Activated T-cell treated with anti-CD3 and anti-CD28 coated beads, Interleukin-2, amount 50 U/mL, for 24 hours (primary cell): ENCODE data around the gene MRPS31.
A peak's percentile ranks its signal among the peaks of the same experiment; 100 is the strongest.
"Not testable (repeated sequence)": the region's sequence is repeated elsewhere in the genome, so short reads cannot be mapped to it uniquely, and the experiment has no call there.

Source experiments
- DNase-seq: peaks from one replicate; pipeline ENCODE4 v3.0.0-alpha.2; 2020
- H3K27ac Mint-ChIP-seq: 2 replicates; pipeline ENCODE4 v1.8.0; 2020; ENCODE audit warnings: mild to moderate bottlenecking, mixed read lengths
- H3K27me3 Mint-ChIP-seq: 2 replicates; pipeline ENCODE4 v1.8.0; 2020; ENCODE audit warnings: mixed read lengths
- H3K36me3 Mint-ChIP-seq: 2 replicates; pipeline ENCODE4 v1.8.0; 2020; ENCODE audit warnings: low read depth, mixed read lengths
- H3K4me1 Mint-ChIP-seq: 2 replicates; pipeline ENCODE4 v1.8.0; 2020; ENCODE audit warnings: low read depth, mixed read lengths
- H3K4me3 Mint-ChIP-seq: 2 replicates; pipeline ENCODE4 v1.8.0; 2020; ENCODE audit warnings: mild to moderate bottlenecking, moderate library complexity, mixed read lengths
- H3K9me3 Mint-ChIP-seq: 2 replicates; pipeline ENCODE4 v1.8.0; 2020; ENCODE audit warnings: mixed read lengths

MRPS31 gene

GRCh38 chr13:40756042-40756441 is 14.9 kb downstream of the MRPS31 start:
- no peak for DNase-seq
- H3K36me3 Mint-ChIP-seq: peaks cover 83% of the 10 kb centered on the region
- no peaks in the 10 kb centered on the region for H3K27me3 Mint-ChIP-seq
- H3K9me3 Mint-ChIP-seq: no peaks in the 10 kb centered on the region
- no peak overlapping the region for H3K27ac Mint-ChIP-seq
- peaks cover 16% of the 10 kb centered on the region for H3K4me1 Mint-ChIP-seq
- H3K4me3 Mint-ChIP-seq: no peak overlapping the region

- no peak overlapping the region for H3K4me3 Mint-ChIP-seq
- H3K27me3 Mint-ChIP-seq: no peaks in the 10 kb centered on the region
- H3K9me3 Mint-ChIP-seq: no peaks in the 10 kb centered on the region
- peaks cover 14% of the 10 kb centered on the region for H3K4me1 Mint-ChIP-seq
- no peak for DNase-seq
- no peak overlapping the region for H3K27ac Mint-ChIP-seq
- peaks cover 82% of the 10 kb centered on the region for H3K36me3 Mint-ChIP-seq
Observed at GRCh38 chr13:40755082-40755700, 15.8 kb downstream of the MRPS31 start.

DNA sequence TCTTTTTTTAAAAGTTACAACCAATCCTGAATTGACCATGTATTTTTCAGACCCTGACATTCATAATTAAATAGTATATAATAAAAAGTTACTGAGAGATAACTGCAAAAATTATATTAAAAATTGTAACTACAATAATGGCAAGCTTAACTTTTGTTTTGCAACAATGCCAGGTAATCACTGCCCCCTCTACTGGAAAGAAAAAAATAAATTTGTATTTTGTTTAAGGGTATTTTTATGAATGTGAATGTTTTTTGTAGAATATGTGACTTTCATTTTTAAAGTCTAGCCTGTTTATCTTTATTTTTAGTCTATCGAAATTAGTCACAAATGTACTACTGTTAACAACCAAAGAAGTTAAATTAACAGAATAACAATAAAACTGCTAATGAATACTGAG is 21.7 kb downstream of the MRPS31 start:
- H3K4me3 Mint-ChIP-seq: no peak overlapping the region
- peaks cover 7% of the 10 kb centered on the region for H3K4me1 Mint-ChIP-seq
- no peak overlapping the region for H3K27ac Mint-ChIP-seq
- no peaks in the 10 kb centered on the region for H3K9me3 Mint-ChIP-seq
- no peaks in the 10 kb centered on the region for H3K27me3 Mint-ChIP-seq
- DNase-seq: no peak
- peaks cover 77% of the 10 kb centered on the region for H3K36me3 Mint-ChIP-seq

- H3K9me3 Mint-ChIP-seq, H3K4me3 Mint-ChIP-seq, H3K27me3 Mint-ChIP-seq, DNase-seq, H3K27ac Mint-ChIP-seq: not testable (repeated sequence)
- peaks cover 46% of the 10 kb centered on the region for H3K36me3 Mint-ChIP-seq
- peaks cover 26% of the 10 kb centered on the region for H3K4me1 Mint-ChIP-seq
Observed at GRCh38 chr13:40735232-40735548, 35.8 kb downstream of the MRPS31 start.

DNA sequence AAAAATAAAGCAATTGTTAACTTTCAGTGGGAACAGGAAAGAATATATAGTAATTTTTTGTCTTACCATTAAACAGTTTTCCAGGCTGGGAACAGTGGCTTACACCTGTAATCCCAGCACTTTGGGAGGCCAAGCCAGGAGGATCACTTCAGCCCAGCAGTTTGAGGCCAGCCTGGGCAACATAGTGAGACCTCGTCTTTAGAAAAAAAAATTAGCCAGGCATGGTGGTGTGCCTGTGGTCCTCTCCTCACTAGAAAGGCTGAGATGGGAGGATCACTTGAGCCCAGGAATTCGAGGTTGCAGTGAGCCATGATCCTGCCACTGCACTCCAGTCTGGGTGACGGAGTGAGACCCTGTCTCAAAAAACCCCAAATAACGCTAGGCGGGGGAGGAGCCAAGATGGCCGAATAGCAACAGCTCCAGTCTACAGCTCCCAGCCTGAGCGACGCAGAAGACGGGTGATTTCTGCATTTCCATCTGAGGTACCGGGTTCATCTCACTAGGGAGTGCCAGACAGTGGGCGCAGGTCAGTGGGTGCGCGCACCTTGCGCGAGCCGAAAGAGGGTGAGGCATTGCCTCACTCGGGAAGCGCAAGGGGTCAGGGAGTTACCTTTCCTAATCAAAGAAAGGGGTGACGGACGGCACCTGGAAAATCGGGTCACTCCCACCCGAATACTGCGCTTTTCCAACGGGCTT is 36.3 kb downstream of the MRPS31 start:
- H3K4me3 Mint-ChIP-seq, DNase-seq, H3K9me3 Mint-ChIP-seq, H3K27ac Mint-ChIP-seq, H3K27me3 Mint-ChIP-seq: not testable (repeated sequence)
- peaks cover 26% of the 10 kb centered on the region for H3K4me1 Mint-ChIP-seq
- H3K36me3 Mint-ChIP-seq: peaks cover 49% of the 10 kb centered on the region

GRCh38 chr13:40732658-40733057 is 38.3 kb downstream of the MRPS31 start:
- peaks cover 56% of the 10 kb centered on the region for H3K36me3 Mint-ChIP-seq
- no peak overlapping the region for H3K27ac Mint-ChIP-seq
- H3K4me1 Mint-ChIP-seq: peaks cover 26% of the 10 kb centered on the region

DNA sequence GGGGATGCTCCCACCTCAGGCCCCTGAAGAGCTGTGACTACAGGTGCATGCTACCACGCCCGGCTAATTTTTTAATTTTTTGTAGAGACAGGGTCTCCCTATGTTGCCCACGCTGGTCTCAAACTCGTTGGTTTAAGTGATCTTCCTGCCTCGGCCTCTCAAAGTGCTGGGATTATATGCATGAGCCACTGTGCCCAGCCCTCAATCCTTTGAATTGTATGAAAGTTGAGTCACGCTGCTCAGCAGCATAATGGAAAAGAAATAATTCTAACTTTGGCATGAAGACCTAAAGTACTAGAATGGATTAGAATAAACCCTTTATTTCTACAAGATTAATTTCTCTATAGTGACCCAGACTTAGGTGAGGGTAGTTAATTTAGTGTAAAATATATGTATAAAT is 42.4 kb downstream of the MRPS31 start:
- H3K9me3 Mint-ChIP-seq: no peaks in the 10 kb centered on the region
- H3K4me1 Mint-ChIP-seq: peaks cover 10% of the 10 kb centered on the region
- H3K36me3 Mint-ChIP-seq: peaks cover 62% of the 10 kb centered on the region
- no peak overlapping the region for H3K4me3 Mint-ChIP-seq
- H3K27ac Mint-ChIP-seq: no peak overlapping the region
- no peaks in the 10 kb centered on the region for H3K27me3 Mint-ChIP-seq
- DNase-seq: no peak

More at GRCh38 chr13:40732658-40733057, 38.3 kb downstream of the MRPS31 start:
- Mint-ChIP-seq H3K27me3 (no peaks in the 10 kb centered on the region), H3K9me3 (no peaks in the 10 kb centered on the region), H3K4me3 (no peak overlapping the region)
- no peak for DNase-seq

- not testable (repeated sequence) for H3K4me3 Mint-ChIP-seq, H3K9me3 Mint-ChIP-seq, H3K27me3 Mint-ChIP-seq, DNase-seq, H3K4me1 Mint-ChIP-seq, H3K27ac Mint-ChIP-seq
- peaks cover 65% of the 10 kb centered on the region for H3K36me3 Mint-ChIP-seq
Observed at GRCh38 chr13:40714433-40714832, 56.6 kb downstream of the MRPS31 start.

DNA sequence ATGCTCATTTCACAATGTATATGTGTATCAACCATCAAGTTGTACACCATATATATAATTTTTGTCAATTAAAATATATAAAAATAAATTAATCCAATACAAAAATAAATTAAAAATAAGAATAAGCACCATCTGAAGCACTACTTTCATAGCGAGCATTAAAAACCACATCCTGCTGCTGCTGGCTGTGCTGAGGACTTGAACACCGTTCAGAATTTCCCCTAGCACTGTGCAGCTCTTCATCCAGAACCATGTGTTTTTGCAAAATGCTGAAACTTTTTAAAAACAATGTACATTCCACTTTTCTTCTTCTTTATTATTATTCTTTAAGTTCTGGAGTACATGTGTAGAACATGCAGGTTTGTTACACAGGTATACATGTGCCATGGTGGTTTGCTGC is 64.6 kb downstream of the MRPS31 start:
- peaks cover 11% of the 10 kb centered on the region for H3K36me3 Mint-ChIP-seq
- peaks cover 19% of the 10 kb centered on the region for H3K4me1 Mint-ChIP-seq
- no peak for DNase-seq
- no peaks in the 10 kb centered on the region for H3K27me3 Mint-ChIP-seq
- peaks cover 22% of the 10 kb centered on the region for H3K9me3 Mint-ChIP-seq
- H3K27ac Mint-ChIP-seq: peak overlapping the region; percentile 19
- H3K4me3 Mint-ChIP-seq: no peak overlapping the region

DNA sequence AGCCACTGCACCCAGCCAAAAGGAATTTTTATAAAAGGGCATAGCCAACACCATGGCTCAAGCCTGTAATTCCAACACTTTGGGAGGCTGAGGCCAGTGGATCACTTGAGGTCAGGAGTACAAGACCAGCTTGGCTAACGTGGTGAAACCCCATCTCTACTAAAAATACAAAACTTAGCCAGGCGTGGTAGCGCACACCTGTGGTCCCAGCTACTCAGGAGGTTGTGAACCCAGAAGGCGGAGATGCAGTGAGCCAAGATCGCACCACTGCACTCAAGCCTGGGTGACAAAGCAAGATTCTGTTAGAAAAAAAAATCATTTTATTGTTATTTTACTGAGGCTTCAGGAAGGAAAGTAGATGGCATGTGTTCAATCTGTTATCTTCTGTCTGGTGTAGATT is 73.3 kb downstream of the MRPS31 start:
- no peaks in the 10 kb centered on the region for H3K27me3 Mint-ChIP-seq
- H3K27ac Mint-ChIP-seq: no peak overlapping the region
- H3K9me3 Mint-ChIP-seq: no peaks in the 10 kb centered on the region
- H3K4me3 Mint-ChIP-seq: no peak overlapping the region
- DNase-seq: no peak
- no peaks in the 10 kb centered on the region for H3K36me3 Mint-ChIP-seq
- H3K4me1 Mint-ChIP-seq: no peaks in the 10 kb centered on the region

DNA sequence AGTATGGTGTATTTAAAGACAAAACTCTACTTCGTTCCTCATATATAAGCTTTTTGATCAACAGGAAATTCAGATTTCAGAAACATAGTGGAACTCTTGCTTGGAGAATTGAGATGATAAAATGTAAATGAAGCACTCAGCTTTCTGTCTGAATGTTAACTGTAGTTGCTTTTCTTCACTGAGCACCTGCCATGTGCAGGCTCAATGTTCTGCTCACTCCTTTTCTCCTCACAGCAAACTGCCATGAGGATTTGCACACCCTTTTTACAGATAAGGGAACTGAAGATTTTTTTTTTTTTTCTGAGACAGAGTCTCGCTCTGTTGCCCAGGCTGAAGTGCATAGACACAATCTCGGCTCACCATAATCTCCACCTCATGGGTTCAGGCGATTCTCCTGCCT is 76.6 kb downstream of the MRPS31 start:
- no peak for DNase-seq
- no peak overlapping the region for H3K4me3 Mint-ChIP-seq
- H3K27me3 Mint-ChIP-seq: no peaks in the 10 kb centered on the region
- H3K27ac Mint-ChIP-seq: peak overlapping the region; percentile 14
- H3K9me3 Mint-ChIP-seq: no peaks in the 10 kb centered on the region
- H3K36me3 Mint-ChIP-seq: no peaks in the 10 kb centered on the region
- H3K4me1 Mint-ChIP-seq: no peaks in the 10 kb centered on the region

- no peak overlapping the region for H3K4me3 Mint-ChIP-seq
- no peaks in the 10 kb centered on the region for H3K4me1 Mint-ChIP-seq
- DNase-seq: no peak
- no peaks in the 10 kb centered on the region for H3K9me3 Mint-ChIP-seq
- no peak overlapping the region for H3K27ac Mint-ChIP-seq
- no peaks in the 10 kb centered on the region for H3K27me3 Mint-ChIP-seq
- H3K36me3 Mint-ChIP-seq: no peaks in the 10 kb centered on the region
Observed at GRCh38 chr13:40692946-40693345, 78.0 kb downstream of the MRPS31 start.

DNA sequence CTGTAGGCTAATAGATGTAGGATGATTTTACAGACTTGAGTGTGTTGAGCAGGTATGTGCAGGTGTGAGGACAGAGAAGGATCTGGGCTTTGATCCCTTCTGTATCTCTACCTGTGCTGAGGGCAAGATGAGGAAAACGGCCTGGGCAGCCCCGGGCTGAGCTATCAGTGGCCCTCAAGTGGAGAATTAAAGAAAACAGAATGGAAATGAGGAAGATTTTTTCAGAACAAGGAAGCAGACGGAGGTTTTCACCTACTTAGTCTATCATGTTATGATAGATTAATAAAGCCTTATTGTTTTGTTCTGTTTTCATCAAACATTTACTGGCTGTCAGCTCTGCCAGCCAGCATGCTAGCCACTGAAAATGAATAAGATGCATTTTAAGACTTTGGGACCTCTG is 82.2 kb downstream of the MRPS31 start:
- no peaks in the 10 kb centered on the region for H3K9me3 Mint-ChIP-seq
- no peak for DNase-seq
- H3K27ac Mint-ChIP-seq: no peak overlapping the region
- no peak overlapping the region for H3K4me3 Mint-ChIP-seq
- no peaks in the 10 kb centered on the region for H3K27me3 Mint-ChIP-seq
- H3K36me3 Mint-ChIP-seq: no peaks in the 10 kb centered on the region
- H3K4me1 Mint-ChIP-seq: no peaks in the 10 kb centered on the region

DNA sequence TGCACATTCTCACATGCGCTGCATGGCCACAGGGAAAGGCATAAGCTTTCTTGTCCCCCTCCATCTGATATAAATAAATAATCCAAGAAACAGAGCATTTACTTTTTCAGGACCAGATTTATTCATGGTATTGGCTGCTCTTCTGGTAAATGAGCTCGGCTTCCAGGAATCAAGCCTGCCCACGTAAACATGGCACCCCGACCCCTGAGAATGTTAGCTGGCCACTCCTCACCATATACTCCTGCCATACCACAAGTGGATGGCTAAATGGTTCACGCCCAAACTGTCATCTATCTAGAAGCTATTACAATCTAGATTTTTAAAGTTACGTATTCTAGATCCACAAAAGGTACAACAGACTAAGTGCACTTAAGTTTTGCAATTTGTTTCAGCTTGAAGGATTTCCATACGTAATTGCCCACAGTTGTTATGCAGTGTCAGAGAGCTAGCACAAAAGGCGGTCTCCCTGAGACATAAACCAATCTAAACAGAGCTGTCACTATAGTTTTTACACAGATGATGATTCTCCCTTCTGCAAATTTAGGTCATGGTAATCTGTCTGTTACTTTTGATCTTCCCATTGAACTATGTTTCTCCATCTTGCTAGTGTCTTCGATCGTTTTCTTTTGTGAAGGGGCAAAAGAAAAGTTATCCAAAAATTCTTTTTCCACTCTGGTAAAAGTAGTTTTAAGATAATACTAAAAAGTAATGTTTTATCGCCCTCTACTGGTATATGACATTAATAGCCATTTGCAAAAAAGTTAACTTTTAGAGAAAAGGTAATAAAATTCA is 88.3 kb downstream of the MRPS31 start:
- H3K27me3 Mint-ChIP-seq: no peaks in the 10 kb centered on the region
- peak overlapping the region; percentile 22 for H3K27ac Mint-ChIP-seq

More for the DNA sequence above, 88.3 kb downstream of the MRPS31 start:
- Mint-ChIP-seq H3K4me3 (no peak overlapping the region), H3K9me3 (no peaks in the 10 kb centered on the region), H3K4me1 (peaks cover 16% of the 10 kb centered on the region), H3K36me3 (no peaks in the 10 kb centered on the region)
- no peak for DNase-seq
